A549 (cell line): ENCODE data around the gene SLIT2.

Source experiments
- EP300 ChIP-seq, 2 experiments: fragments of >200 bp; sonication (Bioruptor Twin); formaldehyde crosslinking; IDR thresholded peaks; 2 replicates in 1 of 2; 3 replicates in 1 of 2; pipeline ENCODE4 v1.6.1; 2016 to 2017
- ESRRA ChIP-seq: fragments of 150-350 bp; IDR thresholded peaks from 2 replicates; pipeline ENCODE4 v1.6.1; 2014; ENCODE audit warnings: mild to moderate bottlenecking, low read length, borderline replicate concordance

- no peak for TF ChIP-seq ESRRA
- no peak for TF ChIP-seq EP300 (IDR thresholded peaks at IDR 0.05)
These were observed 1.6 kb downstream of the SLIT2 start for GRCh38 chr4:20253283-20253734.
